Testis (tissue), 2 donors: ENCODE data around the gene PHTF1.

Experiments
- POLR2A ChIP-seq: fragments of 450-650 bp; IDR thresholded peaks from one replicate; pipeline ENCODE4 v1.6.1; 2017; ENCODE audit warnings: antibody characterized with exemption, mild to moderate bottlenecking, moderate library complexity
- TF ChIP-seq, protein P1 (sequence below), 3 experiments: fragments of 450-650 bp in 2 of 3; fragments of 200-600 bp in 1 of 3; sonication (generic) in 1 of 3; IDR thresholded peaks; one replicate each; pipeline ENCODE4 v1.5.1; 2016 to 2019; ENCODE audit warnings: antibody characterized with exemption in 3 of 3, mild to moderate bottlenecking in 2 of 3, moderate library complexity in 1 of 3

DNA sequence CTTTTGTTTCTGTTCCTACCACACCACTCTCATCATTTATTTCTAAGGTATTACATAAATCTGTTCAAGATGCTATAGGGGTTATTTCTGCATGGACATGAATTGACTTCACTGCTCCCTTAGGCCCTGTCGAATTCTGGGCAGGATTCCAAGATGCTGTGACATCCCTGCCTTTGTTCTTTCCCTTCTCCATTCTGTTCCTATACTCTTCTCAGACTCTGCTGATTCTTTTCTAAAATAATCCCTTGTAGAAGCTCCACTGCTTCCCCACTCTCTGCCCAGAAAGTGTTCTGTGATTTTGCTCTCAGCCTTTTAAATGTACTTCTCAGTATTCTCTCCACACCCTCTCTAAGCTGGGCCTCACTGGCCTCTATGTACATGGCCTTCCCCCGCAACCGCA lies 99.2 kb downstream of the PHTF1 start:
- TF ChIP-seq, protein P1, sequence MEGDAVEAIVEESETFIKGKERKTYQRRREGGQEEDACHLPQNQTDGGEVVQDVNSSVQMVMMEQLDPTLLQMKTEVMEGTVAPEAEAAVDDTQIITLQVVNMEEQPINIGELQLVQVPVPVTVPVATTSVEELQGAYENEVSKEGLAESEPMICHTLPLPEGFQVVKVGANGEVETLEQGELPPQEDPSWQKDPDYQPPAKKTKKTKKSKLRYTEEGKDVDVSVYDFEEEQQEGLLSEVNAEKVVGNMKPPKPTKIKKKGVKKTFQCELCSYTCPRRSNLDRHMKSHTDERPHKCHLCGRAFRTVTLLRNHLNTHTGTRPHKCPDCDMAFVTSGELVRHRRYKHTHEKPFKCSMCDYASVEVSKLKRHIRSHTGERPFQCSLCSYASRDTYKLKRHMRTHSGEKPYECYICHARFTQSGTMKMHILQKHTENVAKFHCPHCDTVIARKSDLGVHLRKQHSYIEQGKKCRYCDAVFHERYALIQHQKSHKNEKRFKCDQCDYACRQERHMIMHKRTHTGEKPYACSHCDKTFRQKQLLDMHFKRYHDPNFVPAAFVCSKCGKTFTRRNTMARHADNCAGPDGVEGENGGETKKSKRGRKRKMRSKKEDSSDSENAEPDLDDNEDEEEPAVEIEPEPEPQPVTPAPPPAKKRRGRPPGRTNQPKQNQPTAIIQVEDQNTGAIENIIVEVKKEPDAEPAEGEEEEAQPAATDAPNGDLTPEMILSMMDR (IDR thresholded peaks at IDR 0.05), result no peak
- TF ChIP-seq POLR2A, result no peak
